Measurements from ENCODE around the gene ZNF599.

The ZNF599 gene

GRCh38 chr19:34744896-34745690 is 27.9 kb downstream of the ZNF599 start:
- DNase-seq (ENCODE audit: low read depth), result no peak
- H3K4me3 ChIP-seq (ENCODE audit: low read length), result no peak overlapping the region
- no peak for TF ChIP-seq CTCF (IDR thresholded peaks at IDR 0.05; ENCODE audit: insufficient read depth, low read depth, low read length, missing control alignments)

GRCh38 chr19:34734537-34735103 is 38.4 kb downstream of the ZNF599 start:
- DNase-seq (ENCODE audit: low read depth), result peak; percentile 91
- H3K4me3 ChIP-seq (ENCODE audit: low read length), result peak overlapping the region; percentile 92
- TF ChIP-seq CTCF (IDR thresholded peaks at IDR 0.05; ENCODE audit: insufficient read depth, low read depth, low read length, missing control alignments), result no peak

- TF ChIP-seq CTCF (IDR thresholded peaks at IDR 0.05; ENCODE audit: insufficient read depth, low read depth, low read length, missing control alignments), result no peak
- H3K4me3 ChIP-seq (ENCODE audit: low read length), result peak within 1 kb of the TSS; percentile 92
- peak; percentile 90 for DNase-seq (ENCODE audit: low read depth)
Observed at GRCh38 chr19:34733746-34734536, 39.1 kb downstream of the ZNF599 start, which contains the start of gene ZNF181. TSS of gene ZNF181 (plus strand) at chr19:34734243. CDS start at chr19:34735038, 795 bp downstream.

GRCh38 chr19:34733266-34733745 is 39.7 kb downstream of the ZNF599 start:
- TF ChIP-seq CTCF (IDR thresholded peaks at IDR 0.05; ENCODE audit: insufficient read depth, low read depth, low read length, missing control alignments), result no peak
- DNase-seq (ENCODE audit: low read depth), result no peak
- H3K4me3 ChIP-seq (ENCODE audit: low read length), result peak overlapping the region; percentile 92

- no peak for TF ChIP-seq CTCF (IDR thresholded peaks at IDR 0.05; ENCODE audit: insufficient read depth, low read depth, low read length, missing control alignments)
Observed at GRCh38 chr19:34732612-34733211, 40.3 kb downstream of the ZNF599 start.

GRCh38 chr19:34731964-34732363 is 41.1 kb downstream of the ZNF599 start:
- no peak overlapping the region for H3K4me3 ChIP-seq (ENCODE audit: low read length)
- TF ChIP-seq CTCF (IDR thresholded peaks at IDR 0.05; ENCODE audit: insufficient read depth, low read depth, low read length, missing control alignments), result no peak
- DNase-seq (ENCODE audit: low read depth), result no peak

More at GRCh38 chr19:34732612-34733211, 40.3 kb downstream of the ZNF599 start:
- no peak for DNase-seq (ENCODE audit: low read depth)
- H3K4me3 ChIP-seq (ENCODE audit: low read length), result peak overlapping the region; percentile 92

Data from epithelial cell of esophagus (primary cell).